IPS-15b (cell line): ENCODE results near the gene CARHSP1.
A peak's percentile ranks its signal among the peaks of the same experiment; 100 is the strongest.
"Not testable (repeated sequence)": the region's sequence is repeated elsewhere in the genome, so short reads cannot be mapped to it uniquely, and the experiment has no call there.

Source experiments
- H3K27me3 ChIP-seq: one replicate; pipeline ENCODE4 v1.6.1; 2013; ENCODE audit warnings: low read length; ENCODE audit not compliant: control insufficient read depth, insufficient read depth
- H3K36me3 ChIP-seq: one replicate; pipeline ENCODE4 v1.6.1; 2013; ENCODE audit warnings: low read length; ENCODE audit not compliant: control insufficient read depth, insufficient read depth
- H3K4me1 ChIP-seq: one replicate; pipeline ENCODE4 v1.6.1; 2013; ENCODE audit warnings: mild to moderate bottlenecking, low read length; ENCODE audit not compliant: control insufficient read depth, insufficient read depth
- H3K4me3 ChIP-seq: one replicate; pipeline ENCODE4 v1.5.1; 2013; ENCODE audit warnings: low read depth, low read length
- H3K9ac ChIP-seq: one replicate; pipeline ENCODE4 v1.6.1; 2013; ENCODE audit warnings: low read depth, mild to moderate bottlenecking, low read length
- H3K9me3 ChIP-seq: one replicate; pipeline ENCODE4 v1.6.1; 2013; ENCODE audit warnings: mild to moderate bottlenecking, low read length; ENCODE audit not compliant: control insufficient read depth, insufficient read depth

CARHSP1 gene

DNA sequence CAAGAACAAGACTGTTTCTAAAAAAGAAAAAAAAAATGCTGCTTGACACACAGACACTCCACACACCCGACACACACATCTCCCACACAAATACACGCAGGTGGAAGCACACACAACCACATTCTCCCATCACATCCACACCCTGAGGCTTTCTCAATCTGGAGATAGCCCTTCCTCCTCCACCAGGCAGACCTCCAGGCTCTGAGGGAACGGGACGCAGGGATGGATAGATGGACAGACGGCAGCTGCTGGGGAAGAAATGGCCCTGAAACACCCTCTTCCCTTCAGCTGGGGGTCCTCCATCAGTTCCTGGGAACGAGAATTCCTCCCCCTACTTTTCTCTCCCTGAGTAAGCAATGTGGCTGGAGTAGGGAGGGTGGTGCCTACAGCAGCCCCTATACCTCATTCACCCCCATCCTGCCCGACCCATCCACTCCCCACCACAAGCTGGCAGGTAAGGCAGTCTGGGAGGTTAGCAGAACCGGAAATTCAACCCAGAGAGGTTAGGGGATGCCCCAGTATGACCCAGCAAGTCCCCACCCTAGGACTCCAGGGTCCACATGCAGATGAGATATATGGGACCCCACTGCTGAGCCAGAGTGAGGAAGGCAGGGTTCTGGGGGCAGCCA, 9.2 kb upstream of the CARHSP1 start:
- Histone ChIP-seq H3K9ac (no peak overlapping the region), H3K36me3 (no peaks in the 10 kb centered on the region), H3K4me3 (no peak overlapping the region), H3K4me1 (peaks cover 10% of the 10 kb centered on the region), H3K27me3 (no peaks in the 10 kb centered on the region), H3K9me3 (no peaks in the 10 kb centered on the region)

DNA sequence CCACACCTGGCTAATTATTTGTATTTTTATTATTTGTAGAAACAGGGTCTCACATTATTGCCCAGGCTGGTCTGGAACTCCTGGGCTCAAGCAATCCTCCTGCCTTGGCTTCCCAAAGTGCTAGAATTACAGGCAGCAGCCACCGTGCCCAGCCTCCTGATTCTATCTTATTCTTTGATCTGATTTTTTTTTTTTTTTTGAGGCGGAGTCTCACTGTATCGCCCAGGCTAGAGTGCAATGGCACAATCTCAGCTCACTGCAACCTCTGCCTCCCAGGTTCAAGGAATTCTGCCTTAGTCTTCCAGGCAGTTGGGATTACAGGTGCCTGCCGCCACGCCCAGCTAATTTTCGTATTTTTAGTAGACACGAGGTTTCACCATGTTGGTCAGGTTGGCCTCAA, 6.5 kb upstream of the CARHSP1 start:
- not testable (repeated sequence) for H3K36me3 ChIP-seq, H3K27me3 ChIP-seq, H3K9me3 ChIP-seq, H3K9ac ChIP-seq, H3K4me1 ChIP-seq, H3K4me3 ChIP-seq

DNA sequence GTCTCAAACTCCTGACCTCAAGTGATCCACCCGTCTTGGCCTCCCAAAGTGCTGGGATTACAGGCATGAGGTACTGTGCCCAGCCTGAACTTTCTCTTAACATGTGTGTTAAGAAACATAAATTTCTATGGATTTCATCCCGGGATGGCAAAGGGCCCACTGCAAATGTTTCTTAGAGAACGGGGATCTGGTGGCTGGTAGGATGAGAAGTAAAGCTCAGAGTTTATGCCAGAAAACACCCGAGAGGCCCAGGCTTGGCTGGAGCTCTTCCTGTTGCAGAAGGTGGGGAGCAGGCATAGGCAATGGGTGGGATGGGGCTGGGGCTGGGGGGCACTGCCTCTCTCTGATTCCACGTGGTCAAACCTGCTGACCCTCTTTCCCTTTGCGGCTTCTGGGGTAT, 5.6 kb upstream of the CARHSP1 start:
- no peak overlapping the region for H3K9ac ChIP-seq
- H3K9me3 ChIP-seq: no peaks in the 10 kb centered on the region
- H3K36me3 ChIP-seq: no peaks in the 10 kb centered on the region
- H3K4me1 ChIP-seq: peaks cover 10% of the 10 kb centered on the region
- no peak overlapping the region for H3K4me3 ChIP-seq
- H3K27me3 ChIP-seq: no peaks in the 10 kb centered on the region

DNA sequence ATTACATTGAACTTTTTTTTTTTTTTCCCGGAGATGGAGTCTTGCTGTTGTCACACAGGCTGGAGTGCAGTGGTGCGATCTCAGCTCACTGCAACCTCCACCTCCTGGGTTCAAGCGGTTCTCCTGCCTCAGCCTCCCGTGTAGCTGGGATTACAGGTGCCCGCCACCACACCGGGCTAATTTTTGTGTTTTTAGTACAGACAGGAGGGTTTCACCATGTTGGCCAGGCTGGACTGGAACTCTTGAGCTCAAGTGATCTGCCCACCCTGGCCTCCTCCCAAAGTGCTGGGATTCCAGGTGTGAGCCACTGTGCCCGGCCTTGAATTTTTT, 5.0 kb upstream of the CARHSP1 start:
- not testable (repeated sequence) for H3K4me3 ChIP-seq, H3K9me3 ChIP-seq, H3K36me3 ChIP-seq, H3K9ac ChIP-seq, H3K27me3 ChIP-seq, H3K4me1 ChIP-seq

DNA sequence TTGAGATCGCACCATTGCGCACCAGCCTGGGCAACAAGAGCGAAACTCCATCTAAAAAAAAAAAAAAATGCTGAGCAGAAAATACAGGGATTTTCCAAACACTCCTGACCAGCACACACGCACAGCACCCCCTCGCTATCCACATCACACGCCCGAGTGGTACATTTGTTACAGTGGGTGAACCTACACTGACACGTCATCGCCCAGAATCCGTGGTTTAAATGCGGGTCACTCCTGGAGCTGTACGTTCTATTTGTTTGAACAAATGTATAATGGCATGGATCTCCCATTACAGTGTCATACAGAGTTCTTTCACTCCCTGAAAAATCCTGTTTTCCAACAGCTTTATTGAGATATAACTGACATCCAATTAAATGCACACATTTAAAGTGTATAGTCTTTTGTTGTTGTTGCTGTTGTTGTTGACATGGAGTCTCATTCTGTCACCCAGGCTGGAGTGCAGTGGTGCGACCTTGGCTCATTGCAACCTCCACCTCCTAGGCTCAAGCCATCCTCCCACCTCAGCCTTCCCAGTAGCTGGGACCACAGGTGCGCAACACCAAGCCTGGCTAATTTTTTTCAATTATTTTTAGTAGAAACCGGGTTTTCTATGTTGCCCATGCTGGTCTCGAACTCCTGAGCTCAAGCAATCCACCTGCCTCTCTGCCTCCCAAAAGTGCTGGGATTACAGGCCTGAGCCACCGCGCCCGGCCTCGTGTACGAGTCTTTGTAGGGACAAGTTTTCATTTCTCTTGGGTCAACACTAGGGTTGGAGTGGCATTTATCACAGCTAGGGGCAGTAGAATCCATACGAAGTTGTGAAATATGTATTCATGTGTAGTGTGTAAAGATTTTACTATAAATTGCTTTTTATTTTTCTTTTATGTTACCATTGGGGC, 4.4 kb upstream of the CARHSP1 start:
- Histone ChIP-seq H3K4me3 (no peak overlapping the region), H3K9ac (no peak overlapping the region), H3K9me3 (no peaks in the 10 kb centered on the region), H3K27me3 (no peaks in the 10 kb centered on the region), H3K36me3 (no peaks in the 10 kb centered on the region), H3K4me1 (peaks cover 7% of the 10 kb centered on the region)

DNA sequence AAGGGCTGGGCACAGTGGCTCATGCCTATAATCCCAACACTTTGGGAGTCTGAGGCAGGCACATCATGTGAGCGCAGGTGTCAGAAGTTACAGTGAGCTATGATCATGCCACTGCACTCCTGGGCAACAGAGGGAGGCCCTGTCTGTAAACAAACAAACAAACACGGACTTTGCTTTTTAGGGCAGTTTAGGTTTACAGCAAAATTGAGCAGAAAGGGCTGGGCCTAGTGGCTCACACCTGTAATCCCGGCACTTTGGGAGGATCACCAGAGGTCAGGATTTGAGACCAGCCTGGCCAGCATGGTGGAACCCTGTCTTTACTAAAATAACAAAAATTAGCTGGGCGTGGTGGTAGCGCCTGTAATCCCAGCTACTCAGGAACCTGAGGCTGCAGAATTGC, 3.3 kb upstream of the CARHSP1 start:
- Histone ChIP-seq H3K36me3 (no peaks in the 10 kb centered on the region), H3K27me3 (no peaks in the 10 kb centered on the region), H3K4me3 (no peak overlapping the region), H3K9me3 (no peaks in the 10 kb centered on the region), H3K4me1 (peaks cover 3% of the 10 kb centered on the region), H3K9ac (no peak overlapping the region)

DNA sequence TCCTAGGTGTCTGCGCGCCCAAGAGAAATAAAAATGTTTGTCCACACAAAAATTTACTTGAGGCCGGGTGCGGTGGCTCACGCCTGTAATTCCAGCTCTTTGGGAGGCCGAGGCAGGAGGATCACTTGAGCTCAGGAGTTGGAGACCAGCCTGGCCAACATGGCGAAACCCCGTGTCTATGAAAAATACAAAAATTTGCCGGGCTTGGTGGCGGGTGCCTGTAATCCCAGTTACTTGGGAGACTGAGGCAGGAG, 1.1 kb upstream of the CARHSP1 start:
- not testable (repeated sequence) for H3K27me3 ChIP-seq, H3K9ac ChIP-seq, H3K4me3 ChIP-seq, H3K36me3 ChIP-seq, H3K9me3 ChIP-seq
- H3K4me1 ChIP-seq: peaks cover 12% of the 10 kb centered on the region

DNA sequence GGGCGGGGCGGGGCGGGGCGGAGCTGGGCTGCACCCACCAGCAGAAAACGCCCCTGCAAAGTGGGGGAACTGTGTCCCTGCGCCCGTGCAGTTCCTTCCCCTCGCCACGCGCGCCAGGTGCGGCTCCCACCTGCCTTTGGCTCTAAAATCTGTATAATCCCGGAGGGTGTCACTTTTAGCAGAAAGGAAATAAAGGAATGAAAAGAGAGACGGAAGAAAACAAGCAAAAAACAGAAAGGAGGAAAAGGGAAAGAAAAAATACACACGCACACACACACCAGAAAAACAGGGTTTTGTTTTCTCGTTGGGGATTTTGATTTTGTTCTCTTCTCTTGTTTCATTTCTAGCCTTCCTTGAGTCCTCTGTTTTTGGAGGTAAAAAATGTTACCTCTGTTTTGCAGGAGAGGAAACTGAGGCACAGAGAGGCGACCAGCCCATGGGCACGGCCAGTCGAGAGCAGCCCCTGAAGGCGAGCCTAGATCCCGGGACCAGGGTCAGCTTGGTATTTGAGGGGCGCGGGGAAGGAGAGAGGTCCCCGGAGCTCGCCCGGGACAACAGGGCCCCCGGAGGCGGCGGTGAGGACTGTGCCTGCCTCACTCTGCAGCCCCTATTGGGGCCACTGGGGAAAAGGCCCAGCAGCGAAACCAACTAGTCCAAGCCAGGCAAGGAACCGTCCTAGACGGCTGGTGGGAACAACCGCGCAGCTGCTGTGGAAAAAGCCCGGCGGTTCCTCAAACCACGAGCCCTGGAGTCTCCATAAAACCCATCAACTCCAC, 594 bp upstream of the CARHSP1 start:
- H3K36me3 ChIP-seq: no peaks in the 10 kb centered on the region
- no peaks in the 10 kb centered on the region for H3K9me3 ChIP-seq
- no peaks in the 10 kb centered on the region for H3K27me3 ChIP-seq
- H3K4me3 ChIP-seq: peak overlapping the region; percentile 45
- H3K4me1 ChIP-seq: peaks cover 14% of the 10 kb centered on the region
- H3K9ac ChIP-seq: peak overlapping the region; percentile 9

DNA sequence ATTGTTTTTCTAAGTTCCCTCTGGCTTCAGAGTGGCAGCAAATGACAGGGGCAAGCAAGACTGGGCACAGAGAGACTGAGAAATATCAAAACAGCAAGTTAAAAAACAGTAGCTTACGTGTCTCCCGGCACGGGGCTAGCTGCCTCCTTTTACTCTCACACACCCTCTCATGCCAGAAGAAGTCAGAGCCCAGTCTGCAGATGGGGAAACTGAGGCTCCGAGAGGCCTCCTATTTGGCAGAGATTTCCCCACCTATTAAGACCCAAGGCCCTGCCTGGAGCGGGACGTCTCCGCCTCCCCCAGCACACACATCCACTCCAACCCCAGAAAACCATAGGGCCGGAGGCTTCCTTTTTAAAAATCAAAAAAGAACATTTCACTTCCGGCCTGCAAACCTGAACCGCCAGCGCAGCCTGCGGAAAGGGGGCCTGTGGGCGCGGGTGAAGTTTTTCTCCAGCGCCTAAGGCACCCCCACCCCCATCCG, 832 bp downstream of the CARHSP1 start:
- Histone ChIP-seq H3K36me3 (peaks cover 4% of the 10 kb centered on the region), H3K4me3 (peak overlapping the region; percentile 88), H3K9me3 (no peaks in the 10 kb centered on the region), H3K9ac (peak overlapping the region; percentile 92), H3K4me1 (peaks cover 22% of the 10 kb centered on the region), H3K27me3 (no peaks in the 10 kb centered on the region)

DNA sequence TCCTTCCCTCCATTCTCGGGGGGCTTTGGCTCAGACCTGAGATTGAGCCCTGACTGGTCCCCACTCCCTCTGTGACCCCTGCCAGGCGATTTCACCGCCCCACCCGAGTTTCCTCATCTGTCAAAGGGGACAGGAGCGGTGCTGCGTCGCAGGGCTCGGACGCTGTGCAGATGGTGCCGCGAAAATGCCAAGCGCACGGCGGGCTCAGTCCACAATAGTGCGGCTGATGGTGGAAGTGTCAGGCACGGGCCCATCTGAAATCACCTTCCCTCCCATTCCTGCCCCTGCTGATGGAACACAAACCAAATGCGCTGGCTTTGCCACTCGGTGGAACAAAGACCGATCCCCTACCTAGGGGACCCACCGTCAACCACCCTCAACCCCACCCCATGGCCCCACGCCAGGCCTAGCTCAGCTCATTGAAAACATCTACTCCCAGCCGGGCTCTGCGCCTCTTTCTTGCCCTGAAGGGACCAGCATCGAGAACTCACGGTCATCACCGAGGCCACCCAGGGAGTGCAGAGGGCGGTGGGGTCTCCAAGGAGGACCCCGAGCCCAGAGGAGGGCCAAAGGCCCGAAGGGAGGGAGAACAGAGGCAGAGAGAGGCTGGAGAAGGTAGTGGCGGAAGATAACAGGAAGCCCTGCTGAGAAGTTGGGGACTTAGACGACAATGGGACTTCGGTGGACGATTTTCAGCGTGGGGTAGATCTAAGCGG, 1.4 kb downstream of the CARHSP1 start:
- Histone ChIP-seq H3K9ac (peak overlapping the region; percentile 92), H3K4me3 (peak overlapping the region; percentile 88), H3K4me1 (peaks cover 22% of the 10 kb centered on the region), H3K9me3 (no peaks in the 10 kb centered on the region), H3K27me3 (no peaks in the 10 kb centered on the region), H3K36me3 (peaks cover 4% of the 10 kb centered on the region)

DNA sequence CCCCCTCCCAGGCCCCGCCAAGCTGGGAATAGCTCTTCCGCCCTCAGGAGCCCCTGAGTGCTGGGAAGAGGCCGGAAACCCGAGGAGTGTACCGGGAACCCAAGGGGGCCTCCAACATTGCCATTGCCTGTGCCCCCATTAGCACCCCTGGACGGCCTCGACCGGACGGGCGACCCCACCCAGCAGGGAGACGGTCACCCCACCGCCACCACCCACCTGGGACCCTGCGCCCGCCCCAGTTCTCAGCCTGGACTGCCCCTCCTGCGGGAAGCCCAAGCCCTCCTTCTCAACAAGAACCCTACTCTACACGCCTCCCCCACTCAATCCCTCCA, 2.0 kb downstream of the CARHSP1 start:
- Histone ChIP-seq H3K4me1 (peaks cover 22% of the 10 kb centered on the region), H3K4me3 (peak overlapping the region; percentile 88), H3K36me3 (peaks cover 4% of the 10 kb centered on the region), H3K27me3 (no peaks in the 10 kb centered on the region), H3K9ac (peak overlapping the region; percentile 92), H3K9me3 (no peaks in the 10 kb centered on the region)
